Rectal smooth muscle tissue (tissue), 1 donor: Measurements from ENCODE around the gene IFFO2.
"Not testable (repeated sequence)": the region's sequence is repeated elsewhere in the genome, so short reads cannot be mapped to it uniquely, and the experiment has no call there.

Experiments used
- H3K27ac ChIP-seq: one replicate; pipeline ENCODE4 v1.7.0; 2013; ENCODE audit warnings: low read depth, low read length, inconsistent platforms
- H3K27me3 ChIP-seq: one replicate; pipeline ENCODE4 v1.7.0; 2013; ENCODE audit warnings: low read length; ENCODE audit not compliant: control insufficient read depth, insufficient read depth
- H3K36me3 ChIP-seq: one replicate; pipeline ENCODE4 v1.7.0; 2013; ENCODE audit warnings: low read length; ENCODE audit not compliant: control insufficient read depth, insufficient read depth
- H3K4me1 ChIP-seq: one replicate; pipeline ENCODE4 v1.7.0; 2013; ENCODE audit warnings: low read length; ENCODE audit not compliant: control insufficient read depth, insufficient read depth
- H3K4me3 ChIP-seq: one replicate; pipeline ENCODE4 v1.7.0; 2013; ENCODE audit warnings: low read length
- H3K9ac ChIP-seq: one replicate; pipeline ENCODE4 v1.7.0; 2013; ENCODE audit warnings: low read length

IFFO2 gene

DNA sequence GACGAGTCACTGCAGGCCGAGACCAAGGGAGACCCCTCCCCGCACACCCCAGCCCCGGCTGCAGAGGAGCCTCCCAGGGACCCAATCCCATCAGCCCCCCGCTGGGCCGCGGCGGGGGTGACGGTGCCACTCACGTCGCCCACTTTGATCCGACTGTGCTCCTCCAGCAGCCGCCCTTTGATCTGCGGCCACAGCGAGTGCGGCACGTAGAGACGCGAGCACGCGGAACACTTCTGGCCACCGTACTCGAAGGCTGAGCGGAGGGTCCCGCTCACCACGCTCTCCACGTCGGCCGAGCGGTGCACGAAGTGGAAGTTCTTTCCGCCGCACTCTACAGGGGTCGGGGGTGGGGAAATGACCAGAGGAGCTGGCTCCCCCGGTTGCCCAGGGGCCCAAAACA is 79.2 kb downstream of the IFFO2 start:
- H3K36me3 ChIP-seq, result no peaks in the 10 kb centered on the region

DNA sequence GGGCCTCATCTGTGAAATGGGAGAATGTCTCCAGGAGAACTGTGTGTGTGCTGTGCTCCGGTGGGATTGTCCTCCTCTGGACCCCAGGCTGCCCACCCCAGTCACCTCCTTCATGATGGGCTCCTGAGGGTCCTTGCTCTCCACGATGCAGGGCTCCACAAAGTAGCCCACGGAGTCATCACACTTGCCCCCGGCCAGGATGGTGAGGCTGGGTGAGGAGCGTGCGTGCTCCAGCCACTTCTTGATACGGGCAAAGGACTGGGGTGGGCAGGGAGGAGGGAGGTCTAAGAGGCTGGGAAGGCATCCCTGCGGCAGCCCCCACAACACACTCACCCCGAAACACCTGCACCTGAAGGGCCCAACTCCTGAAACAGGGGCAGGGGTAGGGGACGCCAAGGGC is 80.3 kb downstream of the IFFO2 start:
- H3K4me1 ChIP-seq, result no peaks in the 10 kb centered on the region
- no peaks in the 10 kb centered on the region for H3K27me3 ChIP-seq
- H3K9ac ChIP-seq, result no peak overlapping the region
- H3K36me3 ChIP-seq, result no peaks in the 10 kb centered on the region
- H3K4me3 ChIP-seq, result no peak overlapping the region
- H3K27ac ChIP-seq, result no peak overlapping the region

More for the DNA sequence above, 79.2 kb downstream of the IFFO2 start:
- no peak overlapping the region for H3K9ac ChIP-seq
- no peaks in the 10 kb centered on the region for H3K4me1 ChIP-seq
- no peak overlapping the region for H3K4me3 ChIP-seq
- H3K27ac ChIP-seq, result no peak overlapping the region
- no peaks in the 10 kb centered on the region for H3K27me3 ChIP-seq

DNA sequence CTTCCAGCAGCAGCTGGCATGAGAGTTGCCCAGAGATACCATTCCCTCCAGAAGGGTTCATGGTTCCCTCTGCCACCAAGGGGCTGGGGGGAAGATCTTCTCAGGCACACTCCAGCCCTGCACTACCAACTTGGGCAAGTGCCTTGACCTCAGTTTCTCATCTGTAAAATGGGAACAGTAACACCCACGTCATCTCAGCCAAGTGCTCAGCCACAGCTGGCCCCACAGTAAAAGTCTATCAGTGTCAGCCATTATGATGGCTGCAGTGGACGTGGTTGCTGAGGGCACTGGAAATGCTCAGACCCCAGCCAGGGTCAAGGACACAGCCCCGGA is 80.7 kb downstream of the IFFO2 start:
- Histone ChIP-seq H3K9ac (no peak overlapping the region), H3K4me1 (no peaks in the 10 kb centered on the region), H3K4me3 (no peak overlapping the region), H3K27ac (no peak overlapping the region), H3K36me3 (no peaks in the 10 kb centered on the region), H3K27me3 (no peaks in the 10 kb centered on the region)

DNA sequence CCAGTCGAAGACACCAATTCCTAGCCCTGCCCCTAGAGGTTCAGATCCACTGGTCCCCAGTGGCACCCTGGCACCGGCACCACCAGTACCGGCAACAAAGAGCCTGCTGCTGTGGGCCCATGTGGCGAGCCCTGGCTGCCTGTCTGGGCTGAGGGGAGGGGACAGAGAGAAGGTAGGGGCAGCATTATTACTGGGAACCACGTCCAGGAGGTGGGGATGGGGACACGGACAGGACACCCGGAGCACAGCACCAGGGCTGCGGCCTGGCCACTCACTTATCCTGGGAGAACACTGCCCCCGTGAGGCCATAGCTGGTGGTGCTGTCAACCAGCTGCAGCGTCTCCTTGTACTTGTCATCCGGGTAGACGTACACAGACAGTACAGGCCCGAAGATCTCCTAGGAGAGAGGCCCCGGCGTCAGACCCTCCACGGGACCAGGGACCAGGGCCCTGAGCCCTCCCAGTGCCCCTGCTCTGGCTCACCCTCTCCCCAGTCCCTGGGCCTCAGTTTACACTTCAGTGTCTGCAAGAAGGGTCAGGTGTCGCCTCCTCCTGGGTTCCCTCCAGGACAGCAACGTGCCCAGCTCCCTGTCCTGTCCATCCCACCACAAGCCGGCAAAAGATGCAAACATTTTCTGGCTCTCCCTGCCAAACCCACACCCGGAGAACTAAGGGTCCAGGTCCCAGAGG is 81.2 kb downstream of the IFFO2 start:
- H3K4me1 ChIP-seq, result no peaks in the 10 kb centered on the region
- H3K4me3 ChIP-seq, result no peak overlapping the region
- H3K36me3 ChIP-seq, result no peaks in the 10 kb centered on the region
- H3K27me3 ChIP-seq, result no peaks in the 10 kb centered on the region
- H3K9ac ChIP-seq, result no peak overlapping the region
- H3K27ac ChIP-seq, result no peak overlapping the region

DNA sequence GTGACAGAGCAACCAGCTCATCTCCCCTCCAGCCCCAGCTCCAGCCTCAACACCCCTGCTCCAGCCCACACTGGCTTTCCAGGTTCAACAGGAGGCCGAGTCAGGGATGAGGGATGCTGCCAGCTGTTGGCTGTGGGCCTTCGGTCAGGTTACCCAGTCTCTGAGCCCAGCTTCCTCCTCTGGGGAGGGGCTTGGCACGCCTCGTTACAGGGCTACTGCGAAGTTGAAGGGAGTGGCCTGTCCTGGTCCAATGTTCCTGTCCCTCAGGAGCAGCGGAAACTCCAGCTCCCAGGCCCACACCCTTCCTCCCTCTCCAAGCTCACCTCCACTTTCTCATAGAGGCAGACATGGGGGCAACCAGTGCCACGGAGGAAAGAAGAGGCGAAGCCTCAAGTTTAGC is 81.9 kb downstream of the IFFO2 start:
- H3K4me3 ChIP-seq, result no peak overlapping the region
- H3K27ac ChIP-seq, result no peak overlapping the region
- no peaks in the 10 kb centered on the region for H3K36me3 ChIP-seq
- H3K9ac ChIP-seq, result no peak overlapping the region
- H3K4me1 ChIP-seq, result no peaks in the 10 kb centered on the region
- no peaks in the 10 kb centered on the region for H3K27me3 ChIP-seq

DNA sequence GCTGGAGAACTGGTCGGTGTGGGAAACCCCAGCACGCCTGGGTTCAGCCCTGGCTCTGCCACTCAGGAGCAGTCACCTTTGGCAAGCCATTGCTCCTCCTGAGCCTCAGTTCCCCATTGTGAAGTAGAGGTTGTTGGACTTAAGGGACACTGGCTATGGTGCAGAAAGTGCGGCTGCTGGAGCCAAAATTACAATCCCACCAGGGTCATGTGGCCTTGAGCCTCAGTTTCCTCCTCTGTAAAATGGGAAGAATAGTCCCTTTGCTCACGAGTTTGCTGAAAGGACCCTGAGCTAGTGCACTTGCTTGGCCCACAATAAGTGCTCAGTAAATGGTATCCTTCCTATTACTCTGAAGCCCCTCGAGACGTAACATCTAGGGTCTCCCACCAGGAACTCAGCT is 82.4 kb downstream of the IFFO2 start:
- Histone ChIP-seq H3K9ac (no peak overlapping the region), H3K4me3 (no peak overlapping the region), H3K27me3 (no peaks in the 10 kb centered on the region), H3K27ac (no peak overlapping the region), H3K36me3 (no peaks in the 10 kb centered on the region), H3K4me1 (no peaks in the 10 kb centered on the region)

DNA sequence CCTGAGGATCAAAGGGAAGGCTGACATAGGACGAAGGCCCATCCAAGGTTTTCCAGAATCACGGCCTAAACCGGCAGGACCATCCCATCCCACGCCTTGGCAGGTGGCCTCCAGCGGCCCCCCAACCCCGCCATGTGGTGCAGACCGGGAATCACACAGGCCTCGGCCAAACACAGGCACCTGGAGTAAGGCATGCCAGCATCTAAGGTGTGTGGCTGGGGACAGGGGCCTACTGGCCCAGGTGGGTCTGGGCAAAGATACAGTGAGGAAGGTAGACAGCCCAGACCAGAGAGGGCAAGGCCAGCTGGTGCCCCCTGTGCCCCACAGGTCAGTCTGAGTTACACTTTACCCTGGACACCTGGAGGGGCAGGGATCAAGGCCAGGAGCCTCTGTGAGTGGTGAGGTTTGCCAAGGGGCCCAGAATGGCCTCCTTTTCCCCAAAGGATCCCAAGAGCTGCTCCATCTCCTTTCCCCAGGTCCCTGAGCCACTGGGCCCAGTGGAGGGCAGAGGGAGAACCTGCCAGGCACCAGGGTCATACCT is 84.3 kb downstream of the IFFO2 start:
- Histone ChIP-seq H3K36me3 (no peaks in the 10 kb centered on the region), H3K4me3 (no peak overlapping the region)

DNA sequence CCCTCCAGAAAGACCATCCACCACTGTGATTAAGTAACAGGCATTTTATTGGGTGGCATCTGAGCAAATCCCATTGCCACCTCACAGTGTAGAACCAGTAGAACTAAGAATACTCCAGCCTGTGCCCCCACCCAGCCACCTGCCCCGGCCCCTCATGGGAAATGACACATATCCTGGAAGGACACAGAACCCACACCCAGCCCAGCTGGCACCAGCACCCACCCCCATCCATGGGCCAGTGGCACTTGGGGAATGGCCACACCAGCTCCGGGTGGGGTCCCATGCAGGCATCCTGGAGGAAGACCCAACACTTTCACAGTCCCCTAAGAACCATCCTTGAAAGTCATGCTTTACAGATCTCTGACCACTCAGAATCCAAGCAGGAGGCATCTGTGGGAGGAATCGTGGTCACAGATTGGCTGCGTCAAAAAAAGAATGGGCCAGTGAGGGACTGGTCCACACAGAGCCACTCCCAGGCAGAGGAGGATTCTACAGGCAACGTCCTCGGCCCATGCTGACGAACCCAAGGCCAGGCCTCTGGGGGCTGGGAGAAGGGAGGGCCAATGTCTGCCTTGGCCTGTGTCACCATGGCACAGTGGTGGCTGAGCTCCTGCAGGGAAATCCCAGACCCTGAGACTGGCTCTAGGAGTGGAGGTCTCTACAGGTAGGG is 84.9 kb downstream of the IFFO2 start:
- Histone ChIP-seq H3K4me1 (no peaks in the 10 kb centered on the region), H3K9ac (no peak overlapping the region), H3K27me3 (no peaks in the 10 kb centered on the region), H3K27ac (no peak overlapping the region), H3K36me3 (no peaks in the 10 kb centered on the region), H3K4me3 (no peak overlapping the region)

More for the DNA sequence above, 84.3 kb downstream of the IFFO2 start:
- Histone ChIP-seq H3K27ac (no peak overlapping the region), H3K9ac (no peak overlapping the region), H3K27me3 (no peaks in the 10 kb centered on the region), H3K4me1 (no peaks in the 10 kb centered on the region)

DNA sequence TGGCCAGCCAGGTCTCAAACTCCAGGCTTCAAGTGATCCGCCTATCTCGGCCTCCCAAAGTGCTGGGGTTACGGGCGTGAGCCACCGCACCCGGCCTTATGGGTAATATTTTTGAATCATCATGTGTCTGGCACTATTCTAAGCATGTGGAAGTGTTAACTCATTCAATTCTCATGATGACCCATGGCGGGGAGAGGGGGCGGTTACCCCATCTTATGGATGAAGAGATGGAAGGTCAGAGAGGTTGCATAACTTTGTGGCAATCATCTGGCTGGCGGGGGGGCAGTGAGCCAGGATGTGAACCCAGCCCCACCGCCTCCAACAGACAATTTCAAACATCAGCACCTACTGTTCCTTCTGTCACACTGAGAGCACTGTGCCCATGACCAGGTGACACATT is 85.5 kb downstream of the IFFO2 start:
- Histone ChIP-seq H3K36me3 (no peaks in the 10 kb centered on the region), H3K27ac (no peak overlapping the region), H3K4me3 (no peak overlapping the region), H3K9ac (no peak overlapping the region), H3K27me3 (no peaks in the 10 kb centered on the region), H3K4me1 (no peaks in the 10 kb centered on the region)

DNA sequence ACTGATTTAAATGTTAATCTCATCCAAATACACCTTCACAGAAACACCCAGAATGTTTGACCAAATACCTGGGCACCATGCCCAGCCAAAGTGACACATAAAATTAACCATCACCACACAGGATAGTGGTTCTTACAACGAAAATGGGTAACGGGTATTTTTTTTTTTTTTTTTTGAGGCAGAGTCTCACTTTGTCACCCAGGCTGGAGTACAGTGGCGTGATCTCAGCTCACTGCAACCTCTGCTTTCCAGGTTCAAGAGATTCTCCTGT is 85.9 kb downstream of the IFFO2 start:
- H3K4me3 ChIP-seq, H3K27me3 ChIP-seq, H3K27ac ChIP-seq, H3K4me1 ChIP-seq, H3K9ac ChIP-seq, H3K36me3 ChIP-seq: not testable (repeated sequence)

DNA sequence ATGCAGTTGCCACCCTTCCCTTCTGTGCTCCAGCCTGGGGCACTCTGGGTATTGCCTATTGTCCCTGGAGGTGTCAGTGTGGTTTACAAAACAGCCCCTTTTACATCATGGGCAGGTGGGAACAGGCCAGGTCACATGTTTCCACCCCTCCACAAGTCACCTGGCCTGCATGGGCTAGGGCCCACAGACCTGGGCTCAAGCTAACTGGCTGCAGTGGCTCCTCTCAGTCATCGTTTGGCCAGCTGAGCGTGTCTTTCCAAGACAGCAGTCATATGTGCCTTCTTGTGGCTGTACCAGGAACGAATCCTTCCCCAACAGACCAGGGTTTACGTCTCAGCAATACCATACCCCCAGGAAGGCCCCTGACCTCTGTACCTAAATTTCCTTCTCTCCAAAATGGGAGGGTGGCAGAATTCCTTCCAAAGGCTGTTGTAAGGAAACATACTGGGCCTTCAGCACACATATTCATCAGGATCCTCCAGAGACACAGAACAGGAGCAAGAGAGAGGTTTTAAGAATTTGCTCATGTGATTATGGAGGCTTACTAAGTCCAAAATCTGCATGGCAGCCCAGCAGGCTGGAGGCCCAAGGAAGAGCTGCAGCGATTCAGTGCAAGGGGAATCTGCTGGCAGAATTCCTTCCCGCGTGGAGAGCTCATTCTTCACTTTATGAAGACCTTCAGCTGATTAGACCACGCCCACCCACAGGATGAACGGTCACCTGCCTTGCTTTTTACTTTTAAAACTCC is 86.5 kb downstream of the IFFO2 start:
- no peak overlapping the region for H3K27ac ChIP-seq
- H3K9ac ChIP-seq, result no peak overlapping the region
- H3K27me3 ChIP-seq, result no peaks in the 10 kb centered on the region

DNA sequence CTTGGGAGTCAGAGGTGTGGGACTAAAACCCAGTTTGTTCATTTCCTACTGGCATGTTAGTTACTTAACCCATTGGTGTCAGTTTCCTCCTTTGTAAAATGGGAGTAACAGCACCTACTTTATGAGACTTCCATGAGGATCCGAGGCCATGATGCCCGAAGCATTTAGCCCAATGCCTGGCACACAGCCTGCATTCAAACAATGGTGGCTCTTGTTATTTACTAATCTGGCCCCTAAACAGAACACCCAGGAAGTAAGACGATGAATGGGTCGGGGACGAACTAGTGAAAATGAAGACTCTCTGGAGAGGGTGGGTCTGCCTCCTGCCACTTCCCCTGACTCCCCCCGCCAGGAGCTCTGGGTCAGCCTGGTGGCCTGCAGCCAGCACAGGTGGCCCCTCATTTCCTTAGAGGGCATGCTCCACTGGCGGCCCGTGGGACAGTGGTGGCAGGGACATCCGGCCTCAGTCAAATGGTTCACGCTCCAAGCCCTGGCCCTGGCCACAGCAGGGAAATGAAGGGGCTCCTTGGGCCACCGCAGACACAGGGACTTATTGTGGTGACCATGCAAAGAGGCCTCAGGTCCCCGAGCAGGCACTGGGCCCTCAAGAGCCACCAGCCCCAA is 87.6 kb downstream of the IFFO2 start:
- Histone ChIP-seq H3K27me3 (no peaks in the 10 kb centered on the region), H3K27ac (no peak overlapping the region), H3K4me3 (no peak overlapping the region), H3K36me3 (no peaks in the 10 kb centered on the region), H3K4me1 (no peaks in the 10 kb centered on the region), H3K9ac (no peak overlapping the region)

More for the DNA sequence above, 86.5 kb downstream of the IFFO2 start:
- H3K4me3 ChIP-seq, result no peak overlapping the region
- H3K36me3 ChIP-seq, result no peaks in the 10 kb centered on the region
- no peaks in the 10 kb centered on the region for H3K4me1 ChIP-seq
